ENCODE data around the gene TSC2.

Gene TSC2

GRCh38 chr16:2072926-2073325 is 25.1 kb downstream of the TSC2 start:
- no peak for DNase-seq

- DNase-seq: no peak
Measured at GRCh38 chr16:2074071-2074470, 26.3 kb downstream of the TSC2 start.

- DNase-seq: no peak
Measured at GRCh38 chr16:2075631-2076030, 27.8 kb downstream of the TSC2 start.

DNA sequence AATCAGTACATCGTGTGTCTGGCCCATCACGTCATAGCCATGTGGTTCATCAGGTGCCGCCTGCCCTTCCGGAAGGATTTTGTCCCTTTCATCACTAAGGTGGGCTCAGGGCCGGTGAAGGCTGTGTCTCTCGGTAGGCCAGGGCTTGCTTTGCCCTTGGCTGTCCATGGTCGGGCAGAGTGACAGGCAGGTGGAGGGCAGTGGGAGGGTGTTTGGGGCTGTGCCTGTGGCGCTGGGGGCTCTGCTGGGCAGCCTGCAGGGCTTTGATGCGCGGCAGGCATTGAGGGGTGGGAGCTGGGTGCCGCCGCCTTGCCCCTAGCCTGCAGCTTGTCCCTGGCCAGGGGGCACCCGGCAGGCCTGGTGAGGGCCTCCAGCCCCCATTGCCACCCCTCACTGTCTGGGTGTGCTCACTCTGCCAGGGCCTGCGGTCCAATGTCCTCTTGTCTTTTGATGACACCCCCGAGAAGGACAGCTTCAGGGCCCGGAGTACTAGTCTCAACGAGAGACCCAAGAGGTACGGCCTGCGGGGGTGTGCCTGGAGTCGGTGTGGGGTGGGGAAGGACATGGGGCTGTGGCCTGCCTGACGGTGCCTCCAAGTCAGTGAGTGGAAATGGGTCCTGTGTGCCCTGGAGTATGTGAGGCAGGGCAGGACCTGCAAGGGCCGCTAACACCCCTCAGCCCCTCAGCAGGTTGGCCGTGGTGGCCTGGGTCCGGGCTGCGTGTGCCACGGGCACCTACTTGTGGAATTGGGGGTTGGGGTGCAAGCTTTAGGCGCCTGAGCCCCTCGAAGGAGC is 28.5 kb downstream of the TSC2 start:
- DNase-seq: no peak

- no peak for DNase-seq
Measured at GRCh38 chr16:2077016-2077415, 29.2 kb downstream of the TSC2 start.

DNA sequence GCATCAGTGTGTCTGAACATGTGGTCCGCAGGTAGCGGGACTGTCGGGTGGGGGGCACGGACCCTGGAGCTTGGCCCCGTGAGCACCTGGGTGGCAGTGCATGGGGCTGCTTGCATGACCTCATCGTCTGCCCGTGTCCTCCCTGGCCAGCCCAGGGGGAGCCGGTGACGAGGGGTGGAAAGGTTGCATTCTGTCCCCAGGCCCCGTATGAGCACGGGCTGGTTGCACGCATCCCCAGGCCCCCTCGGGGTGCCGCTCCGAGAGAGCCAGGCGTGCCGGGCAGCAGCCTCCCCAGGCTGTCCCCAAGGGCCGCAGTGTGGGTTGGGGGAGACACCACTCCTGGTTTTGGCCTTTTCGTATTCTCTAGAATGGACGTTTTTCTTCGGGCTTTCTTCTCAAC is 29.9 kb downstream of the TSC2 start:
- no peak for DNase-seq

DNA sequence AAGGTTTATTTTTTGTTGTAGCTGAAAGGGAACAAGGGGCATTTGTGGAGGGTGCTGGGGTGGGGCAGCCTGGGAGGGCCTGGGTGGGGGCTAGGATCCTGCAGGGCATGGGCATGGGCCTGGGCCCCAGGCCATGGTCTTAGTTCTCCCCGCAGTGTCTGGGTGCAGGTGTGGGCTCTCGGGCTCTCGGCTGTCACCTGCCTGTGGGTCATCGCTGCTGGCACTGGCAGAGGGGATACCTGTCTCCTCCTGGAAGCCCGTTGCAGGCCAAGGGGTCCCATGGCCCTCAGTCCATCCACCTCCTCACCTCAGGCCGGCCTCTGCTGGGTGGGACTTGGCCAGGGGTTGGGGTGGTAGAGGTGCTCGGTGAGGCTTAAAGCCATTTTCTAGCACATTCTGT is 30.3 kb downstream of the TSC2 start:
- DNase-seq: no peak

- no peak for DNase-seq
Measured at GRCh38 chr16:2078691-2079090, 30.9 kb downstream of the TSC2 start.

DNA sequence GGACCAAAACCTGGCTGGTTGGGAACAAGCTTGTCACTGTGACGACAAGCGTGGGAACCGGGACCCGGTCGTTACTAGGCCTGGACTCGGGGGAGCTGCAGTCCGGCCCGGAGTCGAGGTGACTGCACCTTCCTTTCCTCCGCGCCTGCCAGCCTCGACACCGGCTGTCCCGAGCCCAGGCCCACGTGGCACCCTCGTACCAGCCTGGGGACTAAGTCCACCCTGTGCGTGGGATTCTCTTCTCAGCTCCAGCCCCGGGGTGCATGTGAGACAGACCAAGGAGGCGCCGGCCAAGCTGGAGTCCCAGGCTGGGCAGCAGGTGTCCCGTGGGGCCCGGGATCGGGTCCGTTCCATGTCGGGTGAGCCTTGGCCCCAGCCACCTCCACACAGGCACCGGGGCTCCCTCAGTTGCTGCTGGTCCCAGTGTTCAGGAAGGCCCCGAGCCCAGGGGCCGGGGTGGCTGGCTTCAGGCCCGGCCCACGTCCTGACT is 31.6 kb downstream of the TSC2 start:
- no peak for DNase-seq

GRCh38 chr16:2079991-2080390 is 32.2 kb downstream of the TSC2 start:
- DNase-seq: no peak

- DNase-seq: no peak
Measured at GRCh38 chr16:2081201-2082084, 33.7 kb downstream of the TSC2 start.

DNA sequence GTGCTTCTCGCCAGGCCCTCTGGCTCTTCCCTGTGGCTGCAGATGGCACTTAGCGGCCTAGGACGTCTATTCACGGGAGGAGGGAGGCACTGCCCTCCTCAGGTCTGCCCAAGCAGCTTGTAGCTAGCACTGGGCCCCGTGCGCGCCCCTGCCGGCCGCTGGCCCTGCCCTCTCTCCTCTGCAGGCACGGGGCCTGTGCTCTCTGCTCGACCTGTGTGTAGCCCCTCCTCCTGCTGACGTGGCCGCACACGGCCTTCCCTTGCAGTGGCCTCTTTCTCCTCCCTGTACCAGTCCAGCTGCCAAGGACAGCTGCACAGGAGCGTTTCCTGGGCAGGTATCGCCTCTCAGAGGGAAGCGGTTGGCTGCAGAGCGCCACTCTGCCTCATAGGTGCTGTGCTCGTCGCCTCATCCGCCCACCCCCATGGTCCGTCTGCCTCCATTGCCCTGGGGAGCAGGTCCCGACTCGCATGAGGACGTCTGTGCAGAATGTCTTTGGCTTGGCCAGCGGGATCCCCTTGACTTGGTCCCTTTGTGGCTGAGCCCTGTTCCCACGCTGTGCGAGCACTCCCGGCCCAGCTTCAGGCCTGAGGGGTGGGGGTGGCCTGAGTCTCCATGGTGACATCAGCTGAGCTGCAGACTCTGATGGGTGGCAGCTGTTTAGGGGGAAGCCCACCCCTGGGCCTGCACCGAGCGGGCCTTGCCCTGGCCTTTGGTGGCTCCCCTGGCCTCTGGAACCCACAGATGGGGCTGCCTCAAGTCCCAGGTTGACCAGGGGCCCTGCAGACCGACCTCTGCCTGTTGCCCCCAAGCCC is 34.6 kb downstream of the TSC2 start:
- DNase-seq: no peak

DNA sequence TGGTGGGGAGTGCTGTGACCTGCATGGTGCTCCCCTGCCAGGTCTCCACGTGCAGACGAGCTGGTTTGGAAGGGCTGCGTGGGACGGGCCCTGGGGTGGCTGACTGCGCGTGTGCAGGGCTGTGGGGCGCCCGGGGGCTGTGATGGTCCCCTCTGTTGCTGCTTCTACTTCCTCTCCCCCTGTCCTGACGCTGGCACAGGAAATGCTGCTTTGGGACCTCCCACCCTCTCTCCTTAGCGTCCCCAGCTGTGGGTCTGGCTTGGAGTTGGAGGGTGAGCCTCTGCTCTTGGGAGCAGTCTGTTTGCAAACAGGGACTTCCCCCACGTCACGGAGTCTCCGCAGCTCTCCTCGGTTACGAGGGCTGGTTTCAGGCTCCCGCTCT is 35.2 kb downstream of the TSC2 start:
- no peak for DNase-seq

GRCh38 chr16:2083409-2083808 is 35.6 kb downstream of the TSC2 start:
- DNase-seq: no peak

- DNase-seq: no peak
Measured at GRCh38 chr16:2083876-2084780, 36.3 kb downstream of the TSC2 start.

GRCh38 chr16:2084895-2085625 is 37.3 kb downstream of the TSC2 start:
- DNase-seq: no peak

DNA sequence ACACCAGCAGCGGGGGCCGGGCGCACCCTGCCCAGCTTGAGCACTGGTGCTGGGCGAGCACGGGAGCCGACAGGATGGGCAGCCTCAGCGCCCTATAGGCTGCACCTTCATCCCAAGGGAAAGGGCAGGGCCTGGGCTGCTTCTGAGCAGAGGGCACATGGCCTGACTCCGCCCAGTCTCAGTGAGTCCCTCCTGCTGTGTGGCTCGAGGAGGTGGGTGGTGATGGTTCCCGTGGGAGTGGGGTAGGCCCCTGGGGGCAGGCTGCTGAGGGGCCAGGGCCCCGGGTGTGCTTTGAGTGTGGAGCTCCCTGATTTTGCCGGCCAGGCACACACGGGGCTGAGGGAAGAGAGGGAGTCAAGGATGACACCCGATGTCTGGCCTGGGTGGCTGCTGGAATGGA is 37.9 kb downstream of the TSC2 start:
- DNase-seq: no peak

GRCh38 chr16:2086106-2086742 is 38.4 kb downstream of the TSC2 start:
- no peak for DNase-seq

DNA sequence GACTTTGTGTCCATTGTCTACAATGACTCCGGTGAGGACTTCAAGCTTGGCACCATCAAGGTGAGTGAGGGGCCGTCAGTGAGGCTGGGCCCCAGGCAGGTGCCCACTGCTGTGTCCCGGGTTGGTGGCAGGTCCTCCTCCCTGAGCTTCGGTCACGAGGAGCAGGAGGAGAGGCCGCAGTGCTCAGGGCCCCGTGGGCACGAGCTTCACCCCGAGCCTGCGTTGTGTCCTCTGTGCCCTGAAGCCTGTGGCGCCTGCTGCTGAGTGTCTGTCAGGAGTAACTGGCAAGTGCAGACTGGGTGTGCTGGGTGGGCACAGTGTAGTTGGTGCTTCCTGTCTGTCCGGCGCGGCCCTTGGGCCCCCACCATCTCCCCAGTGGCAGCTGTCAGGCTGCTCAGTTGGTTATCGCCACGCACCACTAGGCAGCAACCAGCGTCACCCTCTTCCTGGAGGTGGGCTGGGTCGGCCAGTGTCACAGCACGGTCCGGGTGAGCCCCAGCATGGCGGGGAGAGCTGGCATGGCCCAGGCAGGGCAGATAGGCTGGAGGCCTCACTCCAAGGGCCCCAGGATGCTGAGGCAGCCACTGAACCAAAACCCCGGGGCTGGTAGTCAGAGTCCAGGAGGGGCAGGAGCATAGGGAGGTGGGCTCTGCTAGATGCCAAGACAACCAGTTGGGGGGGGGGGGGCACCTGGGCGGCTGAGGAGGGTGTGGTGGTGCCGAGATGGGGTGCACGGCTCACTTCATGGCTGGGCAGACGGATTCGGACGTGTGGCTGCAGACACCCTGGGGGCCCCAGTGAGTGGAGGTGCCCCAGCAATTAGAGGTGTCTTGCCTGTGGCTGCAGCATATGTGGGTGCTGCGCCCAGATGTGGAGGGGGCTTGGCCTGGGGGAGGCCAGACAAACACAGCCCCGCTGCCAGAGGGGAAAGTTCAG is 39.3 kb downstream of the TSC2 start:
- DNase-seq: no peak

Data from cortex of kidney (tissue), 1 donor.